SK-N-SH (cell line): ENCODE measurements around the gene REPS2.

Source experiments
- EP300 ChIP-seq, 2 experiments: IDR thresholded peaks; 2 replicates each; pipeline versions ENCODE4 v1.4.0 to v1.6.1; 2012; ENCODE audit warnings: borderline replicate concordance in 1 of 2, low read depth in 1 of 2, low read length in 1 of 2
- FOXM1 ChIP-seq: IDR thresholded peaks from 2 replicates; pipeline ENCODE4 v1.4.0; 2012; ENCODE audit warnings: low read depth, mild to moderate bottlenecking
- JUND ChIP-seq: IDR thresholded peaks from 2 replicates; pipeline ENCODE4 v1.4.0; 2012
- RAD21 ChIP-seq: IDR thresholded peaks from 2 replicates; pipeline ENCODE4 v1.6.1; 2012; ENCODE audit warnings: mild to moderate bottlenecking, low read length
- RCOR1 ChIP-seq: fragments of 150-350 bp; IDR thresholded peaks from 2 replicates; pipeline ENCODE4 v1.6.1; 2017; ENCODE audit warnings: antibody characterized with exemption, low read length
- REST ChIP-seq: IDR thresholded peaks from 2 replicates; pipeline ENCODE4 v1.6.1; 2012; ENCODE audit warnings: mild to moderate bottlenecking, low read depth, low read length, moderate library complexity
- TCF12 ChIP-seq: IDR thresholded peaks from 2 replicates; pipeline ENCODE4 v1.4.0; 2012
- YY1 ChIP-seq: IDR thresholded peaks from 2 replicates; pipeline ENCODE4 v1.4.0; 2012; ENCODE audit warnings: low read depth, mild to moderate bottlenecking
- TF ChIP-seq, protein P1 (sequence below): fragments of 200-600 bp; sonication (generic); IDR thresholded peaks from 2 replicates; pipeline ENCODE4 v1.6.1; 2017; ENCODE audit warnings: antibody characterized with exemption, mild to moderate bottlenecking, moderate library complexity
- TF ChIP-seq, protein P2 (sequence below): fragments of 150-350 bp; IDR thresholded peaks from 2 replicates; pipeline ENCODE4 v1.6.1; 2016; ENCODE audit warnings: mild to moderate bottlenecking, low read depth, low read length

GRCh38 chrX:16990839-16991238 is 44.4 kb downstream of the REPS2 start:
- TF ChIP-seq, protein P1, sequence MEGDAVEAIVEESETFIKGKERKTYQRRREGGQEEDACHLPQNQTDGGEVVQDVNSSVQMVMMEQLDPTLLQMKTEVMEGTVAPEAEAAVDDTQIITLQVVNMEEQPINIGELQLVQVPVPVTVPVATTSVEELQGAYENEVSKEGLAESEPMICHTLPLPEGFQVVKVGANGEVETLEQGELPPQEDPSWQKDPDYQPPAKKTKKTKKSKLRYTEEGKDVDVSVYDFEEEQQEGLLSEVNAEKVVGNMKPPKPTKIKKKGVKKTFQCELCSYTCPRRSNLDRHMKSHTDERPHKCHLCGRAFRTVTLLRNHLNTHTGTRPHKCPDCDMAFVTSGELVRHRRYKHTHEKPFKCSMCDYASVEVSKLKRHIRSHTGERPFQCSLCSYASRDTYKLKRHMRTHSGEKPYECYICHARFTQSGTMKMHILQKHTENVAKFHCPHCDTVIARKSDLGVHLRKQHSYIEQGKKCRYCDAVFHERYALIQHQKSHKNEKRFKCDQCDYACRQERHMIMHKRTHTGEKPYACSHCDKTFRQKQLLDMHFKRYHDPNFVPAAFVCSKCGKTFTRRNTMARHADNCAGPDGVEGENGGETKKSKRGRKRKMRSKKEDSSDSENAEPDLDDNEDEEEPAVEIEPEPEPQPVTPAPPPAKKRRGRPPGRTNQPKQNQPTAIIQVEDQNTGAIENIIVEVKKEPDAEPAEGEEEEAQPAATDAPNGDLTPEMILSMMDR: no peak
- TF ChIP-seq RAD21 (no peak), YY1 (no peak), JUND (no peak), TCF12 (no peak), REST (no peak), RCOR1 (no peak), FOXM1 (no peak), EP300 (IDR thresholded peaks at IDR 0.05; ENCODE audit: borderline replicate concordance in 1 of 2, low read depth in 1 of 2, low read length in 1 of 2) (no peak)
- TF ChIP-seq, protein P2, sequence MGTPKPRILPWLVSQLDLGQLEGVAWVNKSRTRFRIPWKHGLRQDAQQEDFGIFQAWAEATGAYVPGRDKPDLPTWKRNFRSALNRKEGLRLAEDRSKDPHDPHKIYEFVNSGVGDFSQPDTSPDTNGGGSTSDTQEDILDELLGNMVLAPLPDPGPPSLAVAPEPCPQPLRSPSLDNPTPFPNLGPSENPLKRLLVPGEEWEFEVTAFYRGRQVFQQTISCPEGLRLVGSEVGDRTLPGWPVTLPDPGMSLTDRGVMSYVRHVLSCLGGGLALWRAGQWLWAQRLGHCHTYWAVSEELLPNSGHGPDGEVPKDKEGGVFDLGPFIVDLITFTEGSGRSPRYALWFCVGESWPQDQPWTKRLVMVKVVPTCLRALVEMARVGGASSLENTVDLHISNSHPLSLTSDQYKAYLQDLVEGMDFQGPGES: no peak
